ENCODE data around the gene GRM2. TPM values are rescaled to one million over a fixed set of nuclear protein-coding genes. Genes with fewer than 3 reads are reported as not detected.

Gene GRM2
- 0.12 and 0.13 TPM in 2 replicates for total RNA-seq

DNA sequence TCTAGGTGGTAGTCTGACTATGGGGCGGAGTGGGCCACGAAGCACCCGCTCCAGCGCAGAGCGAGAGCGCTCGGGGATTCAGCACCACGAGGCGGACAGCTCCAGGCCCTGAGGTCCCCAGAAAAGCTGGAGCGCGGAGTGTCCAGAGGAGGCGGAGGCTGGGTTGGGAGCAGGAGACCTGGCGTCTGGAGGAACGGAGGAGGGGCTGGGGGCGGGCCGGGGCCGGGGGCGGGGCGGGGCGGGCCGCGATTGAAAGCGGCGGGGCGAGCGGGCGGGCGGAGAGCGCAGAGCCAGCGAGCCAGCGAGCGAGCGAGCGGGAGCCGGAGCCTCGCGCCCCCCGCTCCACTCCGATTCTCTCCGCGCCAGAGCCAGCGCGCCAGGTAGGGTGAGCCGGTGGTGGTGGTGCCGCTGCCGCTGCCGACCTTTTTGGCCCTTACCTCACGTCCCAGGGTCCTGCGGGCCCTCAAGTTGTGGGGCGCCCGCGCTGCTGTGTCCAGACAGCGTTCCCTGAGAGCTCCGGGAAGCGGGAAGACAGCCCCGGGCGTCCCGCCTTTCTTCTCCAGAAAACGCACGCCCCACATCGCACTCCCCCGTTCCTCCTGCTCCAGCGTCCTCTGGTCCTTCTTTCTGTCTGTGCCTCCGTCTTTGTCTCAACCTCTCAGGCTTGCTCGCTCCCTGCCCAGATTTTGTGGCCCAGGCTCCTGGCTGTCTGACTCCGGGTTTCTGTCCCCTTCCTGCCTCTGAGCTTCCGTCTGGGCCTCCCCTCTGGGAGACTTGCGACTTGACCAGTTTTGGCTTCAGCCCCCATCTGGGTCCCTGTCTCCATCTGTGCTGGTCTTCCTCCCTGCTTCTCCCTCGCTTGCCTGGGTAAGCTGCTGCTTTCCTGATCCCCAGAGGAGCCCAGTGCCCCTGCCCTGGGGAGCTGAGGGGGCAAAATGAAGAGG, at the start of gene GRM2:
TSS of gene GRM2 (plus strand) at position 281 of the 944 bp plus-strand sequence. CDS start 1,916 bp downstream, outside the sequence.

DNA sequence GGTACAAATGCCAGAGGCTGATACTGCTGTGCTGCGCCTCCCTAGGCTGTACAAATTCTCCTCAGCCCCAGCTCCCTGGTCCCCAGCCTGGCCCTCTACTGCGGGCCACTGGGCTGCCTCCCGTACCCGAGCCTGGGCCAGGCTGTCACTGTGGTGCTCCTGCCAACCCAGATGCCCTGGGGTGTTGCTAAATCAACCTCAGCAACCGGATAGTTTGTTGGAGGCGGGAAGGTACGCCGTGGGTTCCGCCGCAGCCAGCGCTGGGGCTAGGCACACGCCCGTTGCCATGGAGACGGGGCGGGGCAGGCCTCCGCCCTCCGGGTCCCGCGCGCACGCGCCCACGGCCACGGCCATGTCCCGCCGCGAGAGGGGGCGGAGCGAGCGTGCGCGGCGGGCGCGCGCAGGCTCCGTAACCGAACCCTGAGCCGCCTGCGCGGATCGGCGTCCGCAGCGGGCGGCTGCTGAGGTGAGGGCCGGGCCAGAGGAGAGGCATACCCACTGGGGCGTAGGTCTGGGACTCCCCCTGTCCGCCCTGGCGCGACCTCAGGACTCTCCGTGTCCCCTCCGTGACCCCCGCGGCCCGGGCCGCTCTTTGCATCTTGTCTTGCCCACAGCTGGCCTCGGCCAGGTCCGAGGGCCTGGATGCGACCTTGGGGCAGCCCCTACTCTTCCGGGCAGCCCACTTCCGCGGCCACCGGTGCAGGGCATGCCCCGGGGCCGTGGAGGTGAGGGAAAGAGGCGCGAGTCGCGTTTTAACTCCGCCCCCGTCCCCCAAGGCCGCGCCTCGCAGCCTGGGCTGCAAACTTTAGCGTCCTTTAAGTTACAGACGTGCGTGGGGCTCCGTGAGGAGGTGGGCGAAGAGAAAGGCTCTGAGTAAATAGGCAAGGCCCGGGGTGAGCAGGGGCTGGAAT, 35.8 kb upstream of the GRM2 start, which contains the start of gene TEX264:
TSS of gene TEX264 (plus strand) at position 430 of the 911 bp plus-strand sequence. CDS start 3,053 bp downstream, outside the sequence.

Other genes starting within 250 kb of the GRM2 start
- gene DCAF1, start 207.1 kb upstream of the GRM2 start, total RNA-seq: 14.6 and 16.4 TPM in 2 replicates
- gene RAD54L2, start 168.3 kb upstream of the GRM2 start, total RNA-seq: 11.8 and 13.3 TPM in 2 replicates
- gene TEX264, start 35.8 kb upstream of the GRM2 start, total RNA-seq: 39.5 and 45.0 TPM in 2 replicates
- not detected in 2 replicates for gene IQCF6, start 72.2 kb downstream of the GRM2 start, total RNA-seq
- not detected in 2 replicates for gene IQCF2, start 154.5 kb downstream of the GRM2 start, total RNA-seq
- not detected in 2 replicates for gene IQCF5, start 168.5 kb downstream of the GRM2 start, total RNA-seq
- gene IQCF1, start 196.3 kb downstream of the GRM2 start, total RNA-seq: not detected in 2 replicates
- gene RRP9, start 234.8 kb downstream of the GRM2 start, total RNA-seq: 21.1 and 34.5 TPM in 2 replicates
- 45.7 and 58.0 TPM in 2 replicates for gene PARP3, start 235.3 kb downstream of the GRM2 start, total RNA-seq
- gene GPR62, start 248.3 kb downstream of the GRM2 start, total RNA-seq: under 0.01 TPM in 1 of 2 replicates, not detected in the other

All from aortic smooth muscle cell (primary cell).